Natural killer cell (primary cell): ENCODE results near the gene TMEM145. TPM values are rescaled to one million over a fixed set of nuclear protein-coding genes. Genes with fewer than 3 reads are reported as not detected.
A peak's percentile ranks its signal among the peaks of the same experiment; 100 is the strongest.

ENCODE experiments used
- ATAC-seq, 3 donors: fragments of 150-1000 bp in 2 of 3; fragments of 200-7000 bp in 1 of 3; cut with Tn5 transposase; 1 replicate in 1 of 3; 2 replicates in 2 of 3; pipeline ENCODE4 v1.10.0; 2021; ENCODE audit warnings: mild to moderate bottlenecking in 2 of 3, moderate library complexity in 2 of 3
- DNase-seq, 2 donors: peaks; one replicate each; pipeline versions ENCODE4 v3.0.0 to v3.0.0-alpha.2; 2013 to 2021; ENCODE audit warnings: mixed read lengths in 1 of 2
- H3K27ac ChIP-seq: one replicate; pipeline ENCODE4 v1.5.1; 2013; ENCODE audit warnings: mild to moderate bottlenecking, low read length
- H3K27me3 ChIP-seq: one replicate; pipeline ENCODE4 v1.6.1; 2013; ENCODE audit warnings: low read length; ENCODE audit not compliant: control insufficient read depth, insufficient read depth
- H3K36me3 ChIP-seq: one replicate; pipeline ENCODE4 v1.6.1; 2013; ENCODE audit warnings: low read length; ENCODE audit not compliant: control insufficient read depth, insufficient read depth
- H3K4me1 ChIP-seq: one replicate; pipeline ENCODE4 v1.6.1; 2013; ENCODE audit warnings: low read length; ENCODE audit not compliant: control insufficient read depth, insufficient read depth
- H3K4me3 ChIP-seq: one replicate; pipeline ENCODE4 v1.5.1; 2013; ENCODE audit warnings: low read length
- H3K9me3 ChIP-seq: one replicate; pipeline ENCODE4 v1.6.1; 2013; ENCODE audit warnings: low read length; ENCODE audit not compliant: control insufficient read depth, insufficient read depth
- H3K27ac Mint-ChIP-seq, 2 donors: one replicate each; pipeline ENCODE4 v1.8.0; 2022; ENCODE audit warnings: mild to moderate bottlenecking in 2 of 2, mixed read lengths in 2 of 2, moderate library complexity in 1 of 2
- H3K27me3 Mint-ChIP-seq, 2 donors: one replicate each; pipeline ENCODE4 v1.8.0; 2022; ENCODE audit warnings: low read depth in 2 of 2, mixed read lengths in 2 of 2
- H3K36me3 Mint-ChIP-seq: one replicate; pipeline ENCODE4 v1.8.0; 2022; ENCODE audit warnings: mixed read lengths
- H3K4me1 Mint-ChIP-seq, 2 donors: one replicate each; pipeline ENCODE4 v1.8.0; 2022; ENCODE audit warnings: mixed read lengths in 2 of 2
- H3K4me3 Mint-ChIP-seq: one replicate; pipeline ENCODE4 v1.8.0; 2022; ENCODE audit warnings: mild to moderate bottlenecking, moderate library complexity, mixed read lengths
- H3K9me3 Mint-ChIP-seq, 2 donors: one replicate each; pipeline ENCODE4 v1.8.0; 2022; ENCODE audit warnings: mixed read lengths in 2 of 2
- CTCF ChIP-seq: fragments of 200-600 bp; IDR thresholded peaks from one replicate; pipeline ENCODE4 v1.8.0; 2022; ENCODE audit warnings: antibody characterized with exemption
- WGBS: methylation state at CpG from one replicate; pipeline ENCODE4 v1.1.7; 2013; ENCODE audit warnings: missing lambda C conversion rate; ENCODE audit not compliant: insufficient coverage; 5-methylcytosine and 5-hydroxymethylcytosine counted together
- intact Hi-C: fragments of 100-400 bp; cut with micrococcal nuclease; formaldehyde crosslinking; loops from one replicate; pipeline ENCODE4 v1.14.2; 2022
- total RNA-seq, 4 donors: library from RNA; stranded (reverse); fragments of 120-200 nt in 1 of 4; gene quantifications; one replicate each; pipeline versions ENCODE4 v1.2.3 to v1.2.4, GENCODE V29; 2013 to 2022

The TMEM145 gene
- total RNA-seq, 3 donors from 2014 or later (not counting 1 experiment from before 2014, with no cell fraction given): not detected

- Mint-ChIP-seq H3K27ac (no peak overlapping the region), H3K4me1 (peaks cover 17 to 26% of the 10 kb centered on the region in 2 donors), H3K4me3 (no peak overlapping the region), H3K9me3 (no peaks in the 10 kb centered on the region), H3K36me3 (peaks cover 5% of the 10 kb centered on the region), H3K27me3 (peaks cover 15 to 19% of the 10 kb centered on the region in 2 donors)
- TF ChIP-seq CTCF: no peak
- Histone ChIP-seq H3K4me3 (no peak overlapping the region), H3K4me1 (peaks cover 20% of the 10 kb centered on the region), H3K9me3 (no peaks in the 10 kb centered on the region), H3K27me3 (peaks cover 8% of the 10 kb centered on the region), H3K36me3 (no peaks in the 10 kb centered on the region), H3K27ac (no peak overlapping the region)
- intact Hi-C loops: loop anchor here (2.0 kb wide), 2 partner anchors 21 to 73 kb away; partner anchors contain the start of genes PAFAH1B3 and PRR19
- 5% methylated on average over 92 of the region's 92 CpGs for WGBS
- no peak for ATAC-seq
- DNase-seq: peak in 1 of 2 donors; percentile 51
Measured at GRCh38 chr19:42323852-42324654, 10.9 kb downstream of the TMEM145 start.

- peaks cover 20% of the 10 kb centered on the region for H3K4me1 ChIP-seq
- peaks cover 8% of the 10 kb centered on the region for H3K27me3 ChIP-seq
- Mint-ChIP-seq H3K4me3 (peak overlapping the region; percentile 95), H3K36me3 (peaks cover 5% of the 10 kb centered on the region), H3K27ac (peak overlapping the region; percentile 65 to 79), H3K4me1 (peaks cover 17 to 29% of the 10 kb centered on the region in 2 donors), H3K9me3 (no peaks in the 10 kb centered on the region), H3K27me3 (peaks cover 15 to 19% of the 10 kb centered on the region in 2 donors)
- no peak overlapping the region for H3K27ac ChIP-seq
- no peaks in the 10 kb centered on the region for H3K36me3 ChIP-seq
- ATAC-seq (no peak), DNase-seq (no peak)
- intact Hi-C loops: loop anchor here (1.0 to 2.0 kb wide), 6 partner anchors 22 to 248 kb away; partner anchors contain the start of genes PAFAH1B3, POU2F2, PRR19 and ZNF574
- 3% methylated on average over 38 of the region's 38 CpGs for WGBS
- peak overlapping the region; percentile 83 for H3K4me3 ChIP-seq
- H3K9me3 ChIP-seq: no peaks in the 10 kb centered on the region
- peak; percentile 82 for TF ChIP-seq CTCF
Measured at GRCh38 chr19:42324655-42325307, 11.7 kb downstream of the TMEM145 start.

GRCh38 chr19:42325308-42325895 is 12.3 kb downstream of the TMEM145 start, which contains the start of gene MEGF8:
Gene MEGF8, plus strand, starts transcription at chr19:42325635. Its CDS starts 609 bp downstream, at chr19:42326244.
- DNase-seq (peak; percentile 96 to 99), ATAC-seq (peak; percentile 88 to 97 (median 91))
- Mint-ChIP-seq H3K36me3 (peaks cover 5% of the 10 kb centered on the region), H3K27ac (peak within 1 kb of the TSS; percentile 65 to 79), H3K4me3 (peak within 1 kb of the TSS; percentile 95), H3K4me1 (peaks cover 17 to 29% of the 10 kb centered on the region in 2 donors), H3K27me3 (peaks cover 15 to 19% of the 10 kb centered on the region in 2 donors), H3K9me3 (no peaks in the 10 kb centered on the region)
- peak within 1 kb of the TSS; percentile 83 for H3K4me3 ChIP-seq
- H3K4me1 ChIP-seq: peaks cover 20% of the 10 kb centered on the region
- TF ChIP-seq CTCF: no peak
- no peaks in the 10 kb centered on the region for H3K9me3 ChIP-seq
- WGBS: under 1% methylated on average over 44 of the region's 45 CpGs
- peak within 1 kb of the TSS; percentile 62 for H3K27ac ChIP-seq
- intact Hi-C loops: loop anchor here (1.0 to 2.0 kb wide), 6 partner anchors 23 to 249 kb away; partner anchors contain the start of genes PAFAH1B3, POU2F2, PRR19 and ZNF574
- peaks cover 8% of the 10 kb centered on the region for H3K27me3 ChIP-seq
- no peaks in the 10 kb centered on the region for H3K36me3 ChIP-seq
